Mesenchymal stem cell (in vitro differentiated cells and primary cell): ENCODE measurements around the gene STX7.

Experiments
- DNase-seq: peaks from one replicate; pipeline ENCODE4 v3.0.0-alpha.2; 2013
- H2AFZ ChIP-seq: one replicate; pipeline ENCODE4 v1.6.1; 2013; ENCODE audit warnings: low read depth, mild to moderate bottlenecking, control low read depth, inconsistent platforms, low read length, moderate library complexity
- H2AK5ac ChIP-seq: 2 replicates; pipeline ENCODE4 v1.6.1; 2013; ENCODE audit warnings: low read length, moderate library complexity, mild to moderate bottlenecking, inconsistent platforms; ENCODE audit not compliant: severe bottlenecking
- H2BK120ac ChIP-seq: one replicate; pipeline ENCODE4 v1.6.1; 2013; ENCODE audit warnings: low read depth, mild to moderate bottlenecking, inconsistent platforms, low read length, moderate library complexity
- H2BK12ac ChIP-seq, 2 experiments: one replicate each; pipeline ENCODE4 v1.6.1; 2013; ENCODE audit warnings: inconsistent platforms in 2 of 2, low read length in 2 of 2, mild to moderate bottlenecking in 2 of 2, moderate library complexity in 2 of 2, control low read depth in 1 of 2
- H2BK15ac ChIP-seq: one replicate; pipeline ENCODE4 v1.6.1; 2013; ENCODE audit warnings: mild to moderate bottlenecking, low read depth, inconsistent platforms; ENCODE audit not compliant: poor library complexity, severe bottlenecking
- H2BK5ac ChIP-seq: 2 replicates; pipeline ENCODE4 v1.6.1; 2013; ENCODE audit warnings: low read depth, mild to moderate bottlenecking, low read length, control low read depth, inconsistent platforms; ENCODE audit not compliant: poor library complexity, severe bottlenecking
- H3K14ac ChIP-seq, 2 experiments: one replicate each; pipeline ENCODE4 v1.6.1; 2013; ENCODE audit warnings: inconsistent platforms in 2 of 2, low read length in 2 of 2, control low read depth in 1 of 2, mild to moderate bottlenecking in 1 of 2, moderate library complexity in 1 of 2
- H3K18ac ChIP-seq, 2 experiments: one replicate each; pipeline ENCODE4 v1.6.1; 2013; ENCODE audit warnings: inconsistent platforms in 2 of 2, low read length in 2 of 2, control low read depth in 1 of 2, low read depth in 1 of 2, mild to moderate bottlenecking in 1 of 2
- H3K23ac ChIP-seq, 2 experiments: one replicate each; pipeline ENCODE4 v1.6.1; 2013; ENCODE audit warnings: inconsistent platforms in 2 of 2, low read length in 2 of 2, mild to moderate bottlenecking in 2 of 2, moderate library complexity in 2 of 2, control low read depth in 1 of 2
- H3K27ac ChIP-seq: 2 replicates; pipeline ENCODE4 v1.5.1; 2013; ENCODE audit warnings: mild to moderate bottlenecking, moderate library complexity, low read length, control low read depth, inconsistent platforms; ENCODE audit not compliant: poor library complexity, severe bottlenecking
- H3K27me3 ChIP-seq, 2 experiments: 2 replicates each; pipeline versions ENCODE4 v1.6.1 to v1.7.0; 2013; ENCODE audit warnings: low read length in 2 of 2, mild to moderate bottlenecking in 2 of 2, moderate library complexity in 2 of 2, control low read depth in 1 of 2, inconsistent platforms in 1 of 2; ENCODE audit not compliant: control insufficient read depth in 1 of 2, insufficient read depth in 1 of 2
- H3K36me3 ChIP-seq, 2 experiments: 2 replicates each; pipeline versions ENCODE4 v1.6.1 to v1.7.0; 2013; ENCODE audit warnings: low read length in 2 of 2, control low read depth in 1 of 2, inconsistent platforms in 1 of 2, low read depth in 1 of 2, mild to moderate bottlenecking in 1 of 2; ENCODE audit not compliant: insufficient read depth in 2 of 2, control insufficient read depth in 1 of 2
- H3K4ac ChIP-seq, 2 experiments: one replicate each; pipeline ENCODE4 v1.6.1; 2013; ENCODE audit warnings: inconsistent platforms in 2 of 2, low read length in 2 of 2, mild to moderate bottlenecking in 2 of 2, moderate library complexity in 2 of 2, control low read depth in 1 of 2, low read depth in 1 of 2
- H3K4me1 ChIP-seq: 2 replicates; pipeline ENCODE4 v1.6.1; 2013; ENCODE audit warnings: low read depth, low read length, control low read depth; ENCODE audit not compliant: control insufficient read depth, insufficient read depth
- H3K4me2 ChIP-seq: 2 replicates; pipeline ENCODE4 v1.6.1; 2013; ENCODE audit warnings: low read length, mild to moderate bottlenecking, inconsistent platforms; ENCODE audit not compliant: poor library complexity, severe bottlenecking
- H3K4me3 ChIP-seq, 2 experiments: 2 replicates each; pipeline versions ENCODE4 v1.5.1 to v1.7.0; 2013; ENCODE audit warnings: low read length in 2 of 2, mild to moderate bottlenecking in 2 of 2, control low read depth in 1 of 2, low read depth in 1 of 2; ENCODE audit not compliant: insufficient read depth in 1 of 2
- H3K79me1 ChIP-seq: replicated peaks from 2 replicates; pipeline ENCODE4 v1.6.1; 2013; ENCODE audit warnings: mild to moderate bottlenecking, control low read depth, low read length, inconsistent platforms; ENCODE audit not compliant: poor library complexity, severe bottlenecking
- H3K9ac ChIP-seq: 2 replicates; pipeline ENCODE4 v1.7.0; 2013; ENCODE audit warnings: mild to moderate bottlenecking, low read length, moderate library complexity
- H3K9me3 ChIP-seq: 2 replicates; pipeline ENCODE4 v1.7.0; 2013; ENCODE audit warnings: mild to moderate bottlenecking, low read length; ENCODE audit not compliant: control insufficient read depth
- H4K8ac ChIP-seq: one replicate; pipeline ENCODE4 v1.6.1; 2013; ENCODE audit warnings: inconsistent platforms, mild to moderate bottlenecking, low read length, moderate library complexity
- H4K91ac ChIP-seq: one replicate; pipeline ENCODE4 v1.6.1; 2013; ENCODE audit warnings: mild to moderate bottlenecking, low read length, inconsistent platforms
- WGBS: methylation state at CpG from one replicate; pipeline ENCODE4 v1.1.7; 2013; ENCODE audit warnings: mixed read lengths; 5-methylcytosine and 5-hydroxymethylcytosine counted together

STX7 gene

DNA sequence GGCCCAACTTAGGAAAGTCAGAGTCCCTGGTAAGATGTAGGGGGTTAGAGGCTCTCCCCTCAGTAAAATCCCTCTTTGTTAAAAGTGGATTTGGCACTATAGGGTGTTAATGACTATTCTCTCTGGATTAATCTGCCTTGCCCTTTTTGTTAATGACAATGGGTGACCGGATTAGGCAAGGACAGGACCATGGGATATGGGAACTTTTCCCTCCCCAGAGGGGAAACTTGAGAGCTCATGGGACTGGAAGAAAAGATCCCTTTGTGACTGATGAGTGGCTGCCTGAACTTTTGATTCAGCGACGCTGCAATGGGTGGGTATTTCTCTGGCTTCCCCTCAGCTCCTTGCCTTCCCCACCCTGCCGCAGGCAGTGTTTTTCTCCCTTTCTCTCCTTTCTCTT lies 12.9 kb upstream of the STX7 start:
- no peak overlapping the region for H3K14ac ChIP-seq
- no peak overlapping the region for H2AK5ac ChIP-seq
- no peaks in the 10 kb centered on the region for H3K9me3 ChIP-seq
- 75% methylated on average over 4 of the region's 4 CpGs for WGBS
- H3K36me3 ChIP-seq: no peaks in the 10 kb centered on the region
- H3K4me3 ChIP-seq: no peak overlapping the region
- no peak overlapping the region for H3K18ac ChIP-seq
- H3K9ac ChIP-seq: no peak overlapping the region
- no peak overlapping the region for H2AFZ ChIP-seq
- no peak overlapping the region for H3K27ac ChIP-seq
- H2BK15ac ChIP-seq: no peak overlapping the region
- DNase-seq: no peak
- H3K4ac ChIP-seq: no peak overlapping the region
- no peak overlapping the region for H2BK5ac ChIP-seq
- no peak overlapping the region for H2BK12ac ChIP-seq
- no peak overlapping the region for H3K23ac ChIP-seq
- no peaks in the 10 kb centered on the region for H3K4me1 ChIP-seq
- no peaks in the 10 kb centered on the region for H3K79me1 ChIP-seq
- H3K4me2 ChIP-seq: no peak overlapping the region
- H4K91ac ChIP-seq: no peak overlapping the region
- H3K27me3 ChIP-seq: no peaks in the 10 kb centered on the region
- no peak overlapping the region for H4K8ac ChIP-seq
- no peak overlapping the region for H2BK120ac ChIP-seq

DNA sequence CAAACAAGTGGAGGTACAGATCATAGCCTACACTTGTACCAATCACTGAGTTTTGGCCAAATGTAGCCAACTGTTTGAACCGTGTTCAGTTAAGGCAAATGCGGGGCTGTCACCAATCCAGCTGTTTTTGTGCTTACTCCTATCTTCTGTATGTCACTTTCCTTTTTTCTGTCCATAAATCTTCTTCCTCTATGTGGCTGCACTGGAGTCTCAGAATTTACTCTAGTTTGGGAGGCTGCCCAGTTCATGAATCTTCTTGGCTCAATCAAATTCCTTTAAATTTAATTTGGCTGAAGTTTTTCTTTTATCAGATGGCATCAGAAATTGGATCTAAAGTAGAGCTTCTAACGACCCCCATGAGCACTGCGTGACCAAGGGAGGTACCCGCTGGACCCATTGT lies 11.7 kb upstream of the STX7 start:
- Histone ChIP-seq H2AFZ (no peak overlapping the region), H4K8ac (no peak overlapping the region), H2BK5ac (no peak overlapping the region), H3K27ac (no peak overlapping the region), H4K91ac (no peak overlapping the region), H3K4ac (no peak overlapping the region), H3K4me2 (no peak overlapping the region), H3K23ac (no peak overlapping the region), H3K18ac (no peak overlapping the region), H3K9me3 (no peaks in the 10 kb centered on the region), H2AK5ac (no peak overlapping the region), H3K4me1 (no peaks in the 10 kb centered on the region), H3K4me3 (no peak overlapping the region), H2BK120ac (no peak overlapping the region), H2BK15ac (no peak overlapping the region), H3K27me3 (no peaks in the 10 kb centered on the region), H3K14ac (no peak overlapping the region), H2BK12ac (no peak overlapping the region), H3K9ac (no peak overlapping the region), H3K79me1 (no peaks in the 10 kb centered on the region), H3K36me3 (no peaks in the 10 kb centered on the region)
- WGBS: 88% methylated on average over 5 of the region's 5 CpGs
- DNase-seq: no peak

DNA sequence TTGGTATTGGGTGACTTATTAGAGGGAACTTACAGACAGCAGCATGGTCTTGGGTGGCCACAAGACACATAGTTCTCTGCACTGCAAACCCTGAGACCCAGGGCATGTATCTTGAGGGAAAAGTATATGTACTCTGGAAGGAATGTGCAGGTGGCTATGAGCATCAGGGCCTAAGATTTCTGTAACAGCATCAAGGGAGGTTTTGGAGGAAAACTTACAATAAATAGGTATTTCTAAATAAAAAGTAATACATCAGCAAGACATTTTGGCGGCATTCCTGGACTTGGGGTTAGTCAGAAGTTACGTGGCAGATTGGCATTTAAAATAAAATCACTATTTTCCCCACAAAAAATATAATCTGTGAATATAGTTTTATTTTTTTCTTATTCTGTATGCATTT lies 8.0 kb upstream of the STX7 start:
- no peak overlapping the region for H2BK5ac ChIP-seq
- DNase-seq: no peak
- H3K27ac ChIP-seq: no peak overlapping the region
- H2AFZ ChIP-seq: no peak overlapping the region
- H3K9me3 ChIP-seq: no peaks in the 10 kb centered on the region
- H2BK120ac ChIP-seq: no peak overlapping the region
- no peak overlapping the region for H3K4ac ChIP-seq
- no peak overlapping the region for H3K23ac ChIP-seq
- H2BK15ac ChIP-seq: no peak overlapping the region
- H4K91ac ChIP-seq: no peak overlapping the region
- H4K8ac ChIP-seq: no peak overlapping the region
- no CpG with 5 or more reads among the region's 2 CpGs for WGBS
- no peaks in the 10 kb centered on the region for H3K36me3 ChIP-seq
- no peak overlapping the region for H3K18ac ChIP-seq
- H3K27me3 ChIP-seq: no peaks in the 10 kb centered on the region
- no peak overlapping the region for H3K4me3 ChIP-seq
- no peaks in the 10 kb centered on the region for H3K79me1 ChIP-seq
- H2AK5ac ChIP-seq: no peak overlapping the region
- peak overlapping the region; percentile 23 for H3K9ac ChIP-seq
- no peak overlapping the region for H2BK12ac ChIP-seq
- no peak overlapping the region for H3K14ac ChIP-seq
- H3K4me1 ChIP-seq: no peaks in the 10 kb centered on the region
- H3K4me2 ChIP-seq: no peak overlapping the region

DNA sequence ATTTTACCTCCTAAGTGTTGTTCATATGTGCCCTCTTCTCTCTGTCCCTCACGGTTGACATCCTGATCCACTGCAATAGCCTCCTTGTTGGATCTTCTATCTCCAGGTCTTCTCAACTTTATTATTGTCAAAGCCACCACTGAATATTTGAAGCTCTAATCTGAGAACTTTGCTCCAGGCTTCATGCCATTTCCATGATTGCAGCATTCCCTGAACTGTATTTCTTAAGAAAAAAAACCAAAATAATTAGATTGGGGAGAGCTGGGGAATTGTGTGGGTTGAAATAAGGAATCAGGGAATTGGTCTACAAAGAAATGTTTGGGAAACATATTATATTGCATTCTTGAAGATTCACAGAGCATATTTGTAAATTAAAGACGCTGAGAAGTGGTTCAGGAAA lies 2.5 kb upstream of the STX7 start:
- Histone ChIP-seq H3K27me3 (no peaks in the 10 kb centered on the region), H4K8ac (no peak overlapping the region), H2AK5ac (no peak overlapping the region), H2BK12ac (no peak overlapping the region), H3K14ac (no peak overlapping the region), H3K18ac (no peak overlapping the region), H3K4me3 (no peak overlapping the region), H3K4me1 (no peaks in the 10 kb centered on the region), H4K91ac (no peak overlapping the region), H3K9ac (no peak overlapping the region), H2BK120ac (no peak overlapping the region), H3K36me3 (no peaks in the 10 kb centered on the region), H3K4ac (no peak overlapping the region), H3K79me1 (no peaks in the 10 kb centered on the region), H2BK15ac (no peak overlapping the region), H2BK5ac (no peak overlapping the region), H3K4me2 (no peak overlapping the region), H3K9me3 (no peaks in the 10 kb centered on the region), H2AFZ (no peak overlapping the region), H3K27ac (no peak overlapping the region), H3K23ac (no peak overlapping the region)
- 47% methylated on average over 2 of the region's 2 CpGs for WGBS
- no peak for DNase-seq
